Epithelial cell of proximal tubule (primary cell): Measurements from ENCODE around the gene CPNE4. TPM values are rescaled to one million over a fixed set of nuclear protein-coding genes. Genes with fewer than 3 reads are reported as not detected.

ENCODE experiments used
- DNase-seq: peaks from one replicate; pipeline ENCODE4 v3.0.0-alpha.2; 2011; ENCODE audit warnings: low read depth
- H3K4me3 ChIP-seq: 2 replicates; pipeline ENCODE4 v1.5.1; 2011; ENCODE audit warnings: low read depth, mild to moderate bottlenecking, low read length
- total RNA-seq: library from RNA; depleted of rRNA; stranded (reverse); fragments of >200 nt; gene quantifications from 2 replicates; pipeline ENCODE4 v1.2.3, GENCODE V29; 2015
- TF ChIP-seq, protein P1 (sequence below): conservative IDR thresholded peaks from 2 replicates; pipeline ENCODE4 v1.5.1; 2012; ENCODE audit warnings: low read depth, mild to moderate bottlenecking, low read length

The CPNE4 gene
- total RNA-seq, 1 donor from 2014 or later = 4.1 TPM

DNA sequence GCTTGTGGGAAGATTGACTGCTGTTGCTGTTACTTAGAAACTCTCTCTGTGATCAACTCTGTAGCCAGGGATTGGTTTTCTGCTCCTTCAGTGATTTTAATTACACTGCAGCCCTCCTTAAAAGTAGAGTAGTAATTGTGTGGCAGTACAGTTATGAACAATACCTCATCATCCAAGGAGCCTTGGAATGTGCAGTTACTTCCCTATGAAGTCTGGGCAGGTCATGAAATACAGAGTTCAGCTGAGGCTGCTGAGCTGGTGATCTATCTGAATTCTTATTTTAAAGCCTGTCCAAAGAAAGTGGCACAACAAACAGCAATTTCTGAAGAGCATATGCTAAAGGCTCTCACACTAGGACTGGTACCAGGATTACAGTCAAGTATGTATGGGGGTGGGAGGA lies 494.7 kb downstream of the CPNE4 start:
- no peak for DNase-seq
- TF ChIP-seq, protein P1, sequence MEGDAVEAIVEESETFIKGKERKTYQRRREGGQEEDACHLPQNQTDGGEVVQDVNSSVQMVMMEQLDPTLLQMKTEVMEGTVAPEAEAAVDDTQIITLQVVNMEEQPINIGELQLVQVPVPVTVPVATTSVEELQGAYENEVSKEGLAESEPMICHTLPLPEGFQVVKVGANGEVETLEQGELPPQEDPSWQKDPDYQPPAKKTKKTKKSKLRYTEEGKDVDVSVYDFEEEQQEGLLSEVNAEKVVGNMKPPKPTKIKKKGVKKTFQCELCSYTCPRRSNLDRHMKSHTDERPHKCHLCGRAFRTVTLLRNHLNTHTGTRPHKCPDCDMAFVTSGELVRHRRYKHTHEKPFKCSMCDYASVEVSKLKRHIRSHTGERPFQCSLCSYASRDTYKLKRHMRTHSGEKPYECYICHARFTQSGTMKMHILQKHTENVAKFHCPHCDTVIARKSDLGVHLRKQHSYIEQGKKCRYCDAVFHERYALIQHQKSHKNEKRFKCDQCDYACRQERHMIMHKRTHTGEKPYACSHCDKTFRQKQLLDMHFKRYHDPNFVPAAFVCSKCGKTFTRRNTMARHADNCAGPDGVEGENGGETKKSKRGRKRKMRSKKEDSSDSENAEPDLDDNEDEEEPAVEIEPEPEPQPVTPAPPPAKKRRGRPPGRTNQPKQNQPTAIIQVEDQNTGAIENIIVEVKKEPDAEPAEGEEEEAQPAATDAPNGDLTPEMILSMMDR = no peak
- no peak overlapping the region for H3K4me3 ChIP-seq

DNA sequence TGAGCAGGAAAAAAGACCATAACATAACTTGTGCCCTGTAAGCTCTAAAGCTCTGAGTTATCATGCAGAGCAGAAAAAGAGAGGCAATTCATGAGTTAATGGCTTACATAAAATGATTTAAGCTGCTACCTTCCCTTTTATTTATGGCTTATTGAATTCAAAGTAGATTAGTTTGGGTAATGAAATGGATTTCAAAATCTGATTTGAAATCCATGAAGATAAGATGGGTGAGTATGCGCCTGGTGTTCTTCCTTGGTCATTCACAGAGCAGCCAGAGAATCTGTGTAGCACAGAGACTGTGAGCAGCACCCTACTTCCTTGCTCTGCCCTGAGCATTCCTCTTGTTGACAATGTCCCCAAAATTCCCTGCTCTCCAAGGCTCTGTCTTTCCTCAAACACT lies 495.8 kb downstream of the CPNE4 start:
- DNase-seq = no peak
- TF ChIP-seq, protein P1 = no peak
- no peak overlapping the region for H3K4me3 ChIP-seq

DNA sequence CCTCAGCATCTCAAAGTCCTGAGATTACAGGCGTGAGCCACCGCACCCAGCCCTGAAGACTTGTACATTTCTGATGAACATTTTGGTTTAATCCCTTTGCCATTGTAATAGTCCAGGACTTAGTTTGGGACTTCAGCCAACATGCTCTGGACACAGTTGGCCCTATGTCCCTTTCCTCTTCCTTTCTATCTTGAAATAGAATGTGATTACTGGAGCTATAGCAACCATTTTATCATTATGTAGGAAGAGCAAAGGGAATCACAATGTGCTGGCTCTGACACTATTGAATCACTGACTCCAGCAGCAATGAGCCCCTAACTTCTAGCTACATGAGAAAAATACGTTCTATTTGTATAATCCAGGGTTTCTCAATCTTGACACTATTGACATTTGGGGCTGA lies 497.3 kb downstream of the CPNE4 start:
- no peak for DNase-seq
- TF ChIP-seq, protein P1 = no peak
- H3K4me3 ChIP-seq = no peak overlapping the region

DNA sequence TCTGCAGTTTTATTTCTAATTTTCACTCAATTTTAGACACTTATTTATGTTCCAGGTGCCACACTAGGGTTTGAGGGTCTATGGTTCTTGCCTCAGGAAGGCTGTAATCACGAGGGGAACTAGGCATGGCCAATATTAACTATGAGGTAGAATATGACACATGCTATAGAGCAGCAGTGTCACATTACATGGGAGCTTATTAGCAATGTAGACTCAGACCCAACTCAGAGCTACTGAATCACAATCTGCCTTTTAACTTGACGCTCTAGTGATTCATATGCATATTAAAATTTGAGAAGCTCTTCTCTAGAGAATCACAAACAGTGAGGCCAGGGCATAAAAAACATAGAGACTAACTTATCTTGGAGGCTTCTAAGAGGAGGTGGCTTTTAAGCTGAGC lies 499.2 kb downstream of the CPNE4 start:
- TF ChIP-seq, protein P1 = no peak
- DNase-seq = no peak
- no peak overlapping the region for H3K4me3 ChIP-seq

DNA sequence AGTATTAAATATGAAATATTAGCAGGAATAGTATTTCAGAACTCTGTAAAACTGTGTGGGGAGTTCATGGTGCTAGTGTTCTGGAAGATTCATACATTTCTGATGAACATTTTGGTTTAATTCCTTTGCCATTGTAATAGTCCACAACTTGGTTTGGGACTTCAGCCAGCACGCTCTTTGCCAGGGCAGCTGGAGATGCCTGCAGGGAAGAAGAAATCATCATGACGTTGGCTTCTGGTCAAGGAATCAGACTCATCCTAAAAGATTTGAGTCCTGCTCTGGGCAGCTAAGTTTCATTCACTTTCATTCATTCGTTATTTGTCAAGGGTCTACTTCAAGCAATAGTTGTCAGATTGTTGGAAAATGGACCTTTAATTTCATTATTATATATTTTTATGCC lies 499.7 kb downstream of the CPNE4 start:
- no peak for DNase-seq
- TF ChIP-seq, protein P1 = no peak

DNA sequence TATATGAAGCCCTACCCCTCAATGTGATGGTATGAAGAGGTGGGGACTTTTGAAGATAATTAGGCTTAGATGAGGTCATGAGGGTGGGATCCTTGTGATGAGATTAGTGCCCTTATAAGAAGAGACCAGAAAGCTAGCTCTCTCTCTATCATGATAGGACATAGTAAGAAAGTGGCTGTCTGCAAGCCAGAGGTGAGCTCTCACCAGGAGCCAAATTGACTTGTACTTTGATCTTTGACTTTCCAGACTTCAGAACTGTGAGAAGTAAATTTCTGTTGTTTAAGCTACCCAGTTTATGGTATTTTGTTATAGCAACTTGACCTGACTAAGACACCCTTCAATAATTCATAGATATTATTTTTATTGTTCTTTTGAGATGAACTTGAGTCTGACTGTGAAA lies 502.2 kb downstream of the CPNE4 start:
- no peak overlapping the region for H3K4me3 ChIP-seq
- TF ChIP-seq, protein P1 = no peak
- DNase-seq = no peak

More for the DNA sequence above, 499.7 kb downstream of the CPNE4 start:
- H3K4me3 ChIP-seq = no peak overlapping the region

DNA sequence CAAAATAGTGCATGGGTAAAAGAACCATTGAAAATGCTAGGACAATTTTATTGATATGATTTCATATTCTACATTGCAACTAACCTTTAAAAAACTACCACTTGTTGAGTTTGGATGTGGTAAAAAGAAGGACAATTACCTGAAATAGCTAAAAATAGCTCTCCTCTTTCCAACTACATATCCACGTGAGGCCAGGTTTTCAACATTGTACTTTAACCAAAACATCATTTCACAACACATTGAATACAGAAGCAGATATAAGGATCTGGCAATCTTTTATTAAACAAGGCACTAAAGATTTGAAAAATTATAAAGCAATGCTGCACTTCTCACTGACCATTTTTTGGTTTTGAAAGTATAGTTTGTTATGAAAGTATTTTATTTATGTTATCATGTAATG lies 504.0 kb downstream of the CPNE4 start:
- H3K4me3 ChIP-seq = no peak overlapping the region
- no peak for DNase-seq
- TF ChIP-seq, protein P1 = no peak
